ENCODE results near the gene CCR8.
"Not testable (repeated sequence)": the region's sequence is repeated elsewhere in the genome, so short reads cannot be mapped to it uniquely, and the experiment has no call there.

CCR8 gene

GRCh38 chr3:39349080-39349479, 19.6 kb downstream of the CCR8 start:
- H3K4me1 ChIP-seq (ENCODE audit: control insufficient read depth in 1 of 2, insufficient read depth in 1 of 2, low read depth in 1 of 2, low read length in 1 of 2) = no peaks in the 10 kb centered on the region
- H3K36me3 ChIP-seq = no peaks in the 10 kb centered on the region
- H3K4me3 ChIP-seq (ENCODE audit: low read depth in 1 of 2, low read length in 1 of 2) = no peak overlapping the region
- no peaks in the 10 kb centered on the region for H3K9me3 ChIP-seq
- no peak for TF ChIP-seq CTCF (IDR thresholded peaks at IDR 0.05)
- no peaks in the 10 kb centered on the region for H3K27me3 ChIP-seq
- H3K27ac ChIP-seq = no peak overlapping the region

GRCh38 chr3:39350714-39351113, 21.2 kb downstream of the CCR8 start:
- Histone ChIP-seq H3K4me1 (ENCODE audit: control insufficient read depth in 1 of 2, insufficient read depth in 1 of 2, low read depth in 1 of 2, low read length in 1 of 2) (no peaks in the 10 kb centered on the region), H3K4me3 (ENCODE audit: low read depth in 1 of 2, low read length in 1 of 2) (no peak overlapping the region), H3K36me3 (no peaks in the 10 kb centered on the region), H3K27ac (no peak overlapping the region), H3K27me3 (peaks cover 4% of the 10 kb centered on the region), H3K9me3 (no peaks in the 10 kb centered on the region)
- no peak for TF ChIP-seq CTCF (IDR thresholded peaks at IDR 0.05)

- not testable (repeated sequence) for H3K4me1 ChIP-seq (ENCODE audit: control insufficient read depth in 1 of 2, insufficient read depth in 1 of 2, low read depth in 1 of 2, low read length in 1 of 2); H3K36me3 ChIP-seq; H3K27ac ChIP-seq; H3K27me3 ChIP-seq; H3K4me3 ChIP-seq (ENCODE audit: low read depth in 1 of 2, low read length in 1 of 2); H3K9me3 ChIP-seq
Measured at GRCh38 chr3:39351134-39351533, 21.6 kb downstream of the CCR8 start.

- not testable (repeated sequence) for H3K27ac ChIP-seq; H3K4me1 ChIP-seq (ENCODE audit: control insufficient read depth in 1 of 2, insufficient read depth in 1 of 2, low read depth in 1 of 2, low read length in 1 of 2); H3K4me3 ChIP-seq (ENCODE audit: low read depth in 1 of 2, low read length in 1 of 2); H3K36me3 ChIP-seq; H3K9me3 ChIP-seq
- peaks cover 15% of the 10 kb centered on the region for H3K27me3 ChIP-seq
Measured at GRCh38 chr3:39353168-39353927, 23.8 kb downstream of the CCR8 start.

- Histone ChIP-seq H3K9me3 (no peaks in the 10 kb centered on the region), H3K4me1 (ENCODE audit: control insufficient read depth in 1 of 2, insufficient read depth in 1 of 2, low read depth in 1 of 2, low read length in 1 of 2) (peaks cover 12 to 13% of the 10 kb centered on the region in 2 experiments), H3K36me3 (no peaks in the 10 kb centered on the region), H3K27me3 (peaks cover 15% of the 10 kb centered on the region), H3K4me3 (ENCODE audit: low read depth in 1 of 2, low read length in 1 of 2) (no peak overlapping the region), H3K27ac (no peak overlapping the region)
- no peak for TF ChIP-seq CTCF (IDR thresholded peaks at IDR 0.05)
Measured at GRCh38 chr3:39358333-39358732, 28.8 kb downstream of the CCR8 start.

GRCh38 chr3:39361252-39361927, 31.9 kb downstream of the CCR8 start:
- H3K27ac ChIP-seq = no peak overlapping the region
- H3K4me3 ChIP-seq (ENCODE audit: low read depth in 1 of 2, low read length in 1 of 2) = no peak overlapping the region

More at GRCh38 chr3:39361252-39361927, 31.9 kb downstream of the CCR8 start:
- H3K4me1 ChIP-seq (ENCODE audit: control insufficient read depth in 1 of 2, insufficient read depth in 1 of 2, low read depth in 1 of 2, low read length in 1 of 2) = peaks cover 12 to 13% of the 10 kb centered on the region in 2 experiments
- no peaks in the 10 kb centered on the region for H3K36me3 ChIP-seq
- no peak for TF ChIP-seq CTCF (IDR thresholded peaks at IDR 0.05)
- H3K27me3 ChIP-seq = peaks cover 6% of the 10 kb centered on the region
- H3K9me3 ChIP-seq = no peaks in the 10 kb centered on the region

All from neutrophil (primary cell).